HL-60 (cell line): ENCODE data around the gene PPP1R37.

Experiments used
- DNase-seq, 2 experiments: peaks; one replicate each; pipeline ENCODE4 v3.0.0-alpha.2; 2010 to 2020; ENCODE audit warnings: low read depth in 1 of 2, low spot score in 1 of 2
- H3K27ac ChIP-seq: fragments of 250-450 bp; sonication (Bioruptor Pico); replicated peaks from 2 replicates; pipeline ENCODE4 v1.5.1; 2020; ENCODE audit warnings: mild to moderate bottlenecking, moderate library complexity
- H3K27me3 ChIP-seq: fragments of 250-450 bp; sonication (Bioruptor Pico); 2 replicates; pipeline ENCODE4 v1.5.1; 2021; ENCODE audit warnings: mild to moderate bottlenecking, moderate library complexity; ENCODE audit not compliant: insufficient read depth, poor library complexity, severe bottlenecking
- H3K4me3 ChIP-seq: replicated peaks from 2 replicates; pipeline ENCODE4 v1.5.1; 2011; ENCODE audit warnings: mild to moderate bottlenecking, control low read depth, low read length; ENCODE audit not compliant: insufficient read depth
- GABPA ChIP-seq: IDR thresholded peaks from 2 replicates; pipeline ENCODE4 v1.6.1; 2012; ENCODE audit warnings: low read depth
- POLR2AphosphoS5 ChIP-seq: IDR thresholded peaks from 2 replicates; pipeline ENCODE4 v1.6.1; 2012; ENCODE audit warnings: low read depth
- SPI1 ChIP-seq: IDR thresholded peaks from 2 replicates; pipeline ENCODE4 v1.6.1; 2012; ENCODE audit warnings: low read depth, mild to moderate bottlenecking, borderline replicate concordance
- TF ChIP-seq, protein P1 (sequence below): IDR thresholded peaks from one replicate; pipeline ENCODE4 v1.5.1; 2011; ENCODE audit warnings: low read length, control low read depth, inconsistent platforms; ENCODE audit not compliant: insufficient read depth
- TF ChIP-seq, protein P2 (sequence below): IDR thresholded peaks from 2 replicates; pipeline ENCODE4 v1.6.1; 2012; ENCODE audit warnings: low read depth; ENCODE audit not compliant: insufficient replicate concordance

Gene PPP1R37

DNA sequence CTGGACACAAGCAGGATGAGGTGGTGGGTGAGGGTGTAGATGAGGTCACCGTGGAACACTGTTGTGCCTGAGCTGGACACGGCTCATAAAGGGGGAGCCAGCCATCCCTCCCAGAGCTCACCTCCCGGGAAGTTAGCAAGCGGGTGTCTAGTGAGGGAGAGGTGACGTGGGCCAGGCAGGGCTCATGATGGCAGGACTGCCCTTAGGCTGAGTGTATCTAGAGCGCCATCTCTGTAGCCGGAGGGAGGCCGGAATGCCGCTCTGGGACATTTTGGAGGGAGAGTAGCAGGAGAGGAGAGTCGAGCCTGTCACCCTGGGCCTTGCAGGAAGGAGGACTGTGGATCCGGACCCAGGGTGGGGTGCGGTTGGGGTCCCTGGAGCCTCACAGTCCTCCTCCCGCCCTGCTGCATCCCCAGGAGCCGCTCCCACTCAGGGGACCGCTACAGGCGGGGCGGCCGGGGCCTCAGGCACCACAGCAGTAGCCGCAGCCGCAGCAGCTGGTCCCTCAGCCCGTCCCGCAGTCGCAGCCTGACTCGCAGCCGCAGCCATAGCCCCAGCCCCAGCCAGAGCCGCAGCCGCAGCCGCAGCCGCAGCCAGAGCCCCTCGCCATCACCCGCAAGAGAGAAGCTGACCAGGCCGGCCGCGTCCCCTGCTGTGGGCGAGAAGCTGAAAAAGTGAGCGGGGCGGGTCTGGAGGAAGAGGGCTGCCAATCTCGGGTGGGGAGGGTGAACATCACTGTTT, 25.9 kb upstream of the PPP1R37 start:
- no peak overlapping the region for H3K27ac ChIP-seq
- DNase-seq: no peak
- TF ChIP-seq, protein P1, sequence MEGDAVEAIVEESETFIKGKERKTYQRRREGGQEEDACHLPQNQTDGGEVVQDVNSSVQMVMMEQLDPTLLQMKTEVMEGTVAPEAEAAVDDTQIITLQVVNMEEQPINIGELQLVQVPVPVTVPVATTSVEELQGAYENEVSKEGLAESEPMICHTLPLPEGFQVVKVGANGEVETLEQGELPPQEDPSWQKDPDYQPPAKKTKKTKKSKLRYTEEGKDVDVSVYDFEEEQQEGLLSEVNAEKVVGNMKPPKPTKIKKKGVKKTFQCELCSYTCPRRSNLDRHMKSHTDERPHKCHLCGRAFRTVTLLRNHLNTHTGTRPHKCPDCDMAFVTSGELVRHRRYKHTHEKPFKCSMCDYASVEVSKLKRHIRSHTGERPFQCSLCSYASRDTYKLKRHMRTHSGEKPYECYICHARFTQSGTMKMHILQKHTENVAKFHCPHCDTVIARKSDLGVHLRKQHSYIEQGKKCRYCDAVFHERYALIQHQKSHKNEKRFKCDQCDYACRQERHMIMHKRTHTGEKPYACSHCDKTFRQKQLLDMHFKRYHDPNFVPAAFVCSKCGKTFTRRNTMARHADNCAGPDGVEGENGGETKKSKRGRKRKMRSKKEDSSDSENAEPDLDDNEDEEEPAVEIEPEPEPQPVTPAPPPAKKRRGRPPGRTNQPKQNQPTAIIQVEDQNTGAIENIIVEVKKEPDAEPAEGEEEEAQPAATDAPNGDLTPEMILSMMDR: no peak
- no peak for TF ChIP-seq GABPA
- TF ChIP-seq SPI1: no peak
- TF ChIP-seq POLR2AphosphoS5: no peak; the same call in 1 of the 2 replicates
- TF ChIP-seq, protein P2, sequence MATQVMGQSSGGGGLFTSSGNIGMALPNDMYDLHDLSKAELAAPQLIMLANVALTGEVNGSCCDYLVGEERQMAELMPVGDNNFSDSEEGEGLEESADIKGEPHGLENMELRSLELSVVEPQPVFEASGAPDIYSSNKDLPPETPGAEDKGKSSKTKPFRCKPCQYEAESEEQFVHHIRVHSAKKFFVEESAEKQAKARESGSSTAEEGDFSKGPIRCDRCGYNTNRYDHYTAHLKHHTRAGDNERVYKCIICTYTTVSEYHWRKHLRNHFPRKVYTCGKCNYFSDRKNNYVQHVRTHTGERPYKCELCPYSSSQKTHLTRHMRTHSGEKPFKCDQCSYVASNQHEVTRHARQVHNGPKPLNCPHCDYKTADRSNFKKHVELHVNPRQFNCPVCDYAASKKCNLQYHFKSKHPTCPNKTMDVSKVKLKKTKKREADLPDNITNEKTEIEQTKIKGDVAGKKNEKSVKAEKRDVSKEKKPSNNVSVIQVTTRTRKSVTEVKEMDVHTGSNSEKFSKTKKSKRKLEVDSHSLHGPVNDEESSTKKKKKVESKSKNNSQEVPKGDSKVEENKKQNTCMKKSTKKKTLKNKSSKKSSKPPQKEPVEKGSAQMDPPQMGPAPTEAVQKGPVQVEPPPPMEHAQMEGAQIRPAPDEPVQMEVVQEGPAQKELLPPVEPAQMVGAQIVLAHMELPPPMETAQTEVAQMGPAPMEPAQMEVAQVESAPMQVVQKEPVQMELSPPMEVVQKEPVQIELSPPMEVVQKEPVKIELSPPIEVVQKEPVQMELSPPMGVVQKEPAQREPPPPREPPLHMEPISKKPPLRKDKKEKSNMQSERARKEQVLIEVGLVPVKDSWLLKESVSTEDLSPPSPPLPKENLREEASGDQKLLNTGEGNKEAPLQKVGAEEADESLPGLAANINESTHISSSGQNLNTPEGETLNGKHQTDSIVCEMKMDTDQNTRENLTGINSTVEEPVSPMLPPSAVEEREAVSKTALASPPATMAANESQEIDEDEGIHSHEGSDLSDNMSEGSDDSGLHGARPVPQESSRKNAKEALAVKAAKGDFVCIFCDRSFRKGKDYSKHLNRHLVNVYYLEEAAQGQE: no peak
- no peaks in the 10 kb centered on the region for H3K27me3 ChIP-seq
- H3K4me3 ChIP-seq: no peak overlapping the region

DNA sequence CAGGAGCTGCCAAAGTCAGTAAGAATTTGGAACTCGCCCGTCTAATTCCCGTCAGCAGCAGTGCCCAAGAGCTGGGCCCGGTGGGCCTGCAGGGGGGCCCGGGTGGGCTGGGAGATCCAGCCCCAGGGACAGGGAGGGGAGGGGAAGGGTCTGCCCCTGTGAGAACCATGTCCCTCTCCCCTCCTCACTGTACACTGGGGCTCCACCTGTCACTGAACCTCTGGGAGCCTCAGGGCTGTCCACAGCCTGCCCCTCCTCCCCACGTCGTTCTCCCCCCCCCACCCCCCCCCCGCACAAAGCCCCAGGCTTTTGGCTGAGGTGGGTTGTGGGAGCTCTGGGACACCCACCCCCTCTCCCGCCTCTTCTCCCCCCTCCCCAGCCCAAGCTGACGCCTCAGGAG, 24.9 kb upstream of the PPP1R37 start:
- no peaks in the 10 kb centered on the region for H3K27me3 ChIP-seq
- no peak overlapping the region for H3K4me3 ChIP-seq
- DNase-seq: no peak
- TF ChIP-seq, protein P1: no peak
- TF ChIP-seq, protein P2: no peak
- no peak for TF ChIP-seq SPI1
- TF ChIP-seq POLR2AphosphoS5: no peak
- TF ChIP-seq GABPA: no peak
- no peak overlapping the region for H3K27ac ChIP-seq

DNA sequence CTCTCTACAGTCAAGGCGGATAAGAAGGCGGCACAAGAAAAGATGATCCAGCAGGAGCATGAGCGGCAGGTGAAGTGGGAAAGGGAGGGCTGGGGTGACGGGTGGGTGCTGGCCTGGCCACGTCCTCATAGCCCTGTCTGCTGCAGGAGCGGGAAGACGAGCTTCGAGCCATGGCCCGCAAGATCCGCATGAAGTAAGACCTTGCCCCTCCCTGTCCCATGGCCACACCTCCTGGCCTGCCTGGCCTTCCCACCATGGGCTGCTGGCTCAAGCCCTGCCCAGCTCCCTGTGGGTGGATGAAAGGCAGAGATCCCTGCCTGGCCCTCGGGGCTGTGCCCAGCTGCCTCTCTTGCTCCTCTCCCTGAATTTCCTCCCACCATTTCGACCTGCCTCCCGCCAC, 23.9 kb upstream of the PPP1R37 start:
- no peak overlapping the region for H3K27ac ChIP-seq
- H3K4me3 ChIP-seq: no peak overlapping the region
- DNase-seq: no peak
- H3K27me3 ChIP-seq: no peaks in the 10 kb centered on the region
- no peak for TF ChIP-seq SPI1

DNA sequence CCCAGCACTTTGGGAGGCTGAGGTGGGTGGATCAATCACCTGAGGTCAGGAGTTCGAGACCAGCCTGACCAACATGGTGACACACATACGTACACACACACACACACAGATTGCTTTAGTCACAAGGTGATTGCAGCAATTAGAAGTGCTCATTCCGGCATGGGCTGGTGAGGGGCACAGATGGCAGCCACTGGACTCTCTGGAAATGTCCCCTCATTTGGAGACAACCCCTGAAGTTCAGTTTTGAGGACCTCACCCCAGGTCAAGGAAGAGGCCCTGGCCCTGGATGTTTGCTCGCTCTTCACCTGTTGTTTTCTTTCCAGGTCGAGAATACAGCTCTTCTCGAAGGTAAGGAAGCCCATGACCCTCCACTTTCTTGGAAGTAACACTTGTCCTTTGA, 22.8 kb upstream of the PPP1R37 start:
- Histone ChIP-seq H3K27me3 (no peaks in the 10 kb centered on the region), H3K27ac (no peak overlapping the region), H3K4me3 (no peak overlapping the region)
- DNase-seq: no peak
- no peak for TF ChIP-seq POLR2AphosphoS5
- TF ChIP-seq SPI1: no peak
- TF ChIP-seq, protein P2: no peak
- no peak for TF ChIP-seq GABPA
- TF ChIP-seq, protein P1: no peak
